Neural crest cell (in vitro differentiated cells): Measurements from ENCODE around the gene MED12L. TPM values are rescaled to one million over a fixed set of nuclear protein-coding genes. Genes with fewer than 3 reads are reported as not detected.

ENCODE experiments used
- DNase-seq: peaks from one replicate; pipeline ENCODE4 v3.0.0; 2021; ENCODE audit warnings: low read depth, mixed read lengths, low spot score
- H3K27ac Mint-ChIP-seq: one replicate; pipeline ENCODE4 v1.8.0; 2021; ENCODE audit warnings: mild to moderate bottlenecking, mixed read lengths; ENCODE audit not compliant: unreplicated experiment
- H3K27me3 Mint-ChIP-seq: 2 replicates; pipeline ENCODE4 v1.8.0; 2021; ENCODE audit warnings: low read depth, mild to moderate bottlenecking, mixed read lengths
- H3K36me3 Mint-ChIP-seq: 2 replicates; pipeline ENCODE4 v1.8.0; 2021; ENCODE audit warnings: low read depth, mild to moderate bottlenecking, mixed read lengths
- H3K4me1 Mint-ChIP-seq: 2 replicates; pipeline ENCODE4 v1.8.0; 2021; ENCODE audit warnings: mixed read lengths
- H3K4me3 Mint-ChIP-seq: one replicate; pipeline ENCODE4 v1.8.0; 2021; ENCODE audit warnings: mild to moderate bottlenecking, mixed read lengths
- H3K9me3 Mint-ChIP-seq: 2 replicates; pipeline ENCODE4 v1.8.0; 2021; ENCODE audit warnings: mixed read lengths
- total RNA-seq: library from RNA; stranded (reverse); gene quantifications from 2 replicates; pipeline ENCODE4 v1.2.1, GENCODE V29; 2021
- TF ChIP-seq, protein P1 (sequence below): fragments of 200-600 bp; sonication (generic); conservative IDR thresholded peaks from 2 replicates; pipeline ENCODE4 v1.5.0; 2021; ENCODE audit warnings: antibody characterized with exemption, mild to moderate bottlenecking

MED12L gene
- total RNA-seq, 1 donor from 2014 or later, result 12.2 TPM

DNA sequence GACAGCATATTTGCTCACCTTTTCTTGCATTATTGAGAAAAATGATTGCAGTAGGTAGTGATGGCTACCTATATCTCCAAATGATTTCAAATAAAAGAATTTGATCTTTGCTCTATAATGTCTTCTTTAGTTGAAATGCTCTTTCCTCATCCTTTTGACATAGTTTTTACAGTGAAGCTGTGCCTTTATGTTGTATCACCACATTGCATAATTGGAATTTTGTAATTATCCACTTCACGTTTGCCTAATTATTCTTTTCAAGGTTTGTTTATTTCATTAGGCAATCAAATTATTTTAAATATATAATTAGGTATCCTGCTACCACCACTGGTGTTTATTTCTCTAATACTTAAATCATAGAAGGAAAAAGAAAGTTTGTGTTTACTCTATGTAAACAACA is 265.2 kb downstream of the MED12L start:
- Mint-ChIP-seq H3K36me3 (no peaks in the 10 kb centered on the region), H3K27ac (no peak overlapping the region), H3K27me3 (no peaks in the 10 kb centered on the region), H3K4me3 (no peak overlapping the region), H3K9me3 (no peaks in the 10 kb centered on the region), H3K4me1 (peaks cover 4% of the 10 kb centered on the region)
- no peak for DNase-seq
- TF ChIP-seq, protein P1, sequence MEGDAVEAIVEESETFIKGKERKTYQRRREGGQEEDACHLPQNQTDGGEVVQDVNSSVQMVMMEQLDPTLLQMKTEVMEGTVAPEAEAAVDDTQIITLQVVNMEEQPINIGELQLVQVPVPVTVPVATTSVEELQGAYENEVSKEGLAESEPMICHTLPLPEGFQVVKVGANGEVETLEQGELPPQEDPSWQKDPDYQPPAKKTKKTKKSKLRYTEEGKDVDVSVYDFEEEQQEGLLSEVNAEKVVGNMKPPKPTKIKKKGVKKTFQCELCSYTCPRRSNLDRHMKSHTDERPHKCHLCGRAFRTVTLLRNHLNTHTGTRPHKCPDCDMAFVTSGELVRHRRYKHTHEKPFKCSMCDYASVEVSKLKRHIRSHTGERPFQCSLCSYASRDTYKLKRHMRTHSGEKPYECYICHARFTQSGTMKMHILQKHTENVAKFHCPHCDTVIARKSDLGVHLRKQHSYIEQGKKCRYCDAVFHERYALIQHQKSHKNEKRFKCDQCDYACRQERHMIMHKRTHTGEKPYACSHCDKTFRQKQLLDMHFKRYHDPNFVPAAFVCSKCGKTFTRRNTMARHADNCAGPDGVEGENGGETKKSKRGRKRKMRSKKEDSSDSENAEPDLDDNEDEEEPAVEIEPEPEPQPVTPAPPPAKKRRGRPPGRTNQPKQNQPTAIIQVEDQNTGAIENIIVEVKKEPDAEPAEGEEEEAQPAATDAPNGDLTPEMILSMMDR, result no peak

DNA sequence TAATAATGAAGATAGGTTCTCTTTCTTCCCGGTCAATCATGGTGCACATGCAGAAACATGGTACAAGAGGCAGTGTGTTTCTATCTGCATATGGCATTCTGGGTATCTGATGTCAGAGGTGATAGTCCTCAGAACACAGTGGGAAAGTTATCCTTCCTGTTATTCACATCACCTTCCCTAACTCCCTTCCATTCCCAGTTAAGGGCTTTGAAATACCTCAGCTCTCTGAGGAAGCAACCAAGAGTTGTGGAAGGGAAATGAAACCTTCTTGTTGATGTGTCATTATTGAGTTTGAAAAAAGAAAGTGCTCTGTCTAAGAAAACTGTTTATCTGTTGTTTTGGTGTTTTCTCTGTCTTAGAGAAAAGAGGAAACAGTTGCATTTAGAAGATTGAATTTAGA is 265.8 kb downstream of the MED12L start:
- TF ChIP-seq, protein P1, result no peak
- no peak for DNase-seq
- Mint-ChIP-seq H3K4me1 (peaks cover 4% of the 10 kb centered on the region), H3K27ac (no peak overlapping the region), H3K4me3 (no peak overlapping the region), H3K36me3 (no peaks in the 10 kb centered on the region), H3K9me3 (no peaks in the 10 kb centered on the region), H3K27me3 (no peaks in the 10 kb centered on the region)

DNA sequence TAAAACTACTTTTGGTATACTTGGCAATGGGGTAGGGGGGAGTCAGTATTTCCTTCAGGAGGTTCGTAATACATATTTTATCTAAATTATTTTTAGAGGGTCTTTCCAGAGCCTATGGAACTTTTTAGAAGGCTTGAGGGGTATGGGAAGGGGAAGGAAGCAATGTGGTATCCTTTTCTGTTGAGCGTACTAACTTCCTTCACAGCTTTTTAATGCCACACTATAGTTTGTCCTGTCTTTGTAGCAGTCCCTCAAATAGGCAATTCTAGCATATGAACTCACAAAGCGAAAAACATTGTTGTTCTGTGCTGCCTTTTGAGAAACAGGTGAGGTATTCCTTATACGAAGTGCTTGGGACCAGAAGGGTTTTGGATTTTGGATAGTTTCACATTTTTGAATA is 266.2 kb downstream of the MED12L start:
- DNase-seq, result no peak
- H3K4me1 Mint-ChIP-seq, result peaks cover 4% of the 10 kb centered on the region

DNA sequence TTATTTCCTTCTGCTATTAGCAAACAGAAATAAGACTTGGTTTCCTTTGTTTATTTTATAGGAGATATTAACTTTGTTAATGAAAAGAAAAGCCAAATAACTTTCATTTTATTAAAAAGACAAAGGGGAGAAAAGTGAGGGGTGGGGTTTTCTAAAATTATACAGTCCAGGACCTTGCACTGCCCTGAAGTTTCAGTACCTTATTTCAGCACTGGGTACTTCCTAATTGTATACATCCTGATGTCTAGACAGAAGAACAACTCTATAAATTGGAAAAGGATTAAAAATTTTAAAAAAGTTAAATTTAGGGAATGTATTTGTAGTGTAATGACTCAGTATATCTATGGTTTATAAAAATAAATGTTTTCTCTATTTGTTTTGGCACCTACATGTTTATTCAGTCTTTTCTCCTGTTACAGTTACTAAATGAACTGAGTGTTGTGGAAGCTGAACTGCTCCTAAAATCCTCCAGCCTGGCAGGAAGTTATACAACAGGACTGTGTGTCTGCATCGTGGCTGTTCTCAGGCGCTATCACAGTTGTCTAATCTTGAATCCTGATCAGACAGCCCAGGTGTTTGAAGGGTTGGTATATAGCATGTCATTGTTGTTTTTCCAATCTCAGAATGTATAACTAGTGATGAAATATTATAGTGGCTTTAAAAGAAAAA is 271.5 kb downstream of the MED12L start:
- H3K27ac Mint-ChIP-seq, result peak overlapping the region; percentile 54
- H3K9me3 Mint-ChIP-seq, result no peaks in the 10 kb centered on the region
- TF ChIP-seq, protein P1, result no peak
- DNase-seq, result no peak
- H3K27me3 Mint-ChIP-seq, result no peaks in the 10 kb centered on the region
- H3K4me1 Mint-ChIP-seq, result peaks cover 10% of the 10 kb centered on the region
- peaks cover 2% of the 10 kb centered on the region for H3K36me3 Mint-ChIP-seq
- H3K4me3 Mint-ChIP-seq, result no peak overlapping the region

More for the DNA sequence above, 266.2 kb downstream of the MED12L start:
- Mint-ChIP-seq H3K4me3 (no peak overlapping the region), H3K27ac (no peak overlapping the region), H3K9me3 (no peaks in the 10 kb centered on the region), H3K36me3 (no peaks in the 10 kb centered on the region), H3K27me3 (no peaks in the 10 kb centered on the region)
- TF ChIP-seq, protein P1, result no peak

DNA sequence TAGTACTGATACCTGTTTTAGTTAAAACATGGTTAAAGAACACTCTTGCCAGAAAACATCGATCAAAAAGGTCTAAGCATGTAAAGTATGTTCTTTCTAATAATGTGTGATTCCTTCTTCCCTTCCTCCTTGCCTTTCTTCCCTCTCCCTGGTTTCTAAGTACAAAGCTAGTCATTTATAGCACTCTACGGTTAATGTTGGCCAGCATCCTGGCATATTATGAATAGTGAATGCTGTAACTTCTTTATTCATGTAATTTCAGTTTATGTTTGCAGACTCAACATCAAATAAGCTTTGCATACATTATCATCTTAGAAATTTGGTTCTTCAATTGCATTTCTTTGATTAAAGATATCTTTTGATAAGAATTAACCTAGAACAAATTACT is 272.0 kb downstream of the MED12L start:
- DNase-seq, result no peak
- TF ChIP-seq, protein P1, result no peak
- no peaks in the 10 kb centered on the region for H3K9me3 Mint-ChIP-seq
- H3K27me3 Mint-ChIP-seq, result no peaks in the 10 kb centered on the region
- peaks cover 4% of the 10 kb centered on the region for H3K36me3 Mint-ChIP-seq
- H3K4me3 Mint-ChIP-seq, result no peak overlapping the region
- peak overlapping the region; percentile 54 for H3K27ac Mint-ChIP-seq
- H3K4me1 Mint-ChIP-seq, result peaks cover 10% of the 10 kb centered on the region
